GM12873 (cell line): ENCODE data around the gene LRRC14B.

Experiments used
- CTCF ChIP-seq: IDR thresholded peaks from 2 replicates; pipeline ENCODE4 v1.5.1; 2012; ENCODE audit warnings: low read depth, mild to moderate bottlenecking, moderate library complexity, low read length, control low read depth; ENCODE audit not compliant: insufficient read depth; ENCODE audit errors: missing control alignments

LRRC14B gene

GRCh38 chr5:160921-161802 is 30.1 kb upstream of the LRRC14B start:
- TF ChIP-seq CTCF = no peak

DNA sequence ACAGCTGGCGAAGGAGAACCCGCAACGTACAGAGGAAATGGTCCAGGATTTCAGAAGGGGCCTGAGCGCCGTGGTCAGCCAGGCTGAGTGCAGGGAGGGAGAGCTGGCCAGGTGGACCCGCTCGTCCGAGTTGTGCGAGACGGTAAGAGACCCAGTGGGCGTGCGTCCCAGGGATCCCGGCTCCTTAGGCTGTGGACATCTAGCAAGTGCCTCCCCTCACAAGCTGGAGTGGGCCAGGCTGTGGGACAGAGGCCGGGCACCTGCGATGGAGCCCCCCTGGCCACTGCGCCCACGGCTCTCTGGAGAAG is 29.5 kb upstream of the LRRC14B start:
- no peak for TF ChIP-seq CTCF

DNA sequence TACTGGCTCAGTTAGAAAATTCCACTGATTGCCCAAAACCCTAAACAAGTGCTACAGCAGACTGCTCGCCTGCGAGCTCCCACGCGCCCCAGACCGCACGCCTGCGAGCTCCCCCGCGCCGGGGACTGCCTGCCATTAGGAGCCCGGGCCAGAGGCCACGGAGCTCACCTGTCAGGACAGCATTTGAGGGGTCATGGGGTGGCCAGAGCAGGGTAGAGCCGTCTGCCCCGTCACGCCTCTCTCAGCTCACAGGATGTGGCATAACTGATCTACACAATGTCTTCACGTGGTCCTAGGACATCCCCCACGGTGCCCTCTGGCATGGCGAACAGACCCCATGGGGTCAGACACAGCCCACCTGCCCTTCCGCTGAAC is 29.1 kb upstream of the LRRC14B start:
- no peak for TF ChIP-seq CTCF

DNA sequence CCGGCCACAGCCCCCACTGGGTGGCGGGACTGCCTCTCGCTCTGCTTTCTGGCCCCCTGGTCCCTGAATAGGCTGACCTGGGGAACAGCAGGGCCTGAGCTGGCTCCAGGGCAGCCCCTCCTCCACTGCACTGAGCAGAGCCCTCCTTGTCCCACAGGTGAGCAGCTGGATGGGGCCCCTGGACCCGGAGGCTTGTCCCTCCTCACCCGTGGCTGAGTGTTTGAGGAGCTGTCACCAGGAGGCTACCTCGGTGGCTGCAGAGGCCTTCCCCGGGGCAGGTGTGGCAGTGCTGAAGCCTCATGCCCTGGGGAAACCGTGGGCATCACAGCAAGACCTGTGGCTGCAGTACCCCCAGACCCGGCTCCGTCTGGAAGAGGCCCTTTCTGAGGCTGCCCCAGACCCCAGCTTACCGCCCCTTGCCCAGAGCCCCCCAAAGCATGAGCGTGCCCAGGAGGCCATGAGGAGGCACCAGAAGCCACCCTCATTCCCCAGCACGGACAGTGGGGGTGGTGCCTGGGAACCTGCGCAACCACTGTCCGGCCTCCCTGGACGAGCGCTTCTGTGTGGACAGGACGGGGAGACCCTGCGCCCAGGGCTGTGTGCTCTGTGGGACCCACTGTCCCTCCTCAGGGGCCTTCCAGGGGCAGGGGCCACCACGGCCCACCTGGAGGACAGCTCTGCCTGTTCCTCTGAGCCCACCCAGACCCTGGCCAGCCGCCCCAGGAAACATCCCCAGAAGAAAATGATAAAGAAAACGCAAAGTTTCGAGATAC is 28.5 kb upstream of the LRRC14B start:
- no peak for TF ChIP-seq CTCF

GRCh38 chr5:163338-163620 is 28.0 kb upstream of the LRRC14B start:
- TF ChIP-seq CTCF = no peak

DNA sequence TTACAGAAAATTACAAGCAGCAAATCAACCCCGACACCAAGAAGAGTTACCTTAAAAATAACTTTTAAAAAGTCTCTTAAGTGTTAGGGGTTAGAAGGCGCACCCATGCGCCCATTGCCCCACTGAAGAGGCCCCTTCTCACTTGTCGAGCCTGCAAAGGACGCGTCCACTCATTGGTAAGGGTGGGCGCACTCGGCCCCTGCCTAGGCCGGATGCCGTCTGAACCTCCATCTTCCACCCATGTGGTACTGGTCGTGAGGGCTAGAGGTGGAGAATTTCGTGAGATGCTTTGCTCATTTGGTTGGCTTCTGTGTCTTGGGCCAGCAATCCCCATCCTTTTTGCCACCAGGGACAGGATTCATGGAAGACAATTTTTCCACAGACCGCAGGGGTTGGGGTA is 27.5 kb upstream of the LRRC14B start:
- TF ChIP-seq CTCF = no peak

DNA sequence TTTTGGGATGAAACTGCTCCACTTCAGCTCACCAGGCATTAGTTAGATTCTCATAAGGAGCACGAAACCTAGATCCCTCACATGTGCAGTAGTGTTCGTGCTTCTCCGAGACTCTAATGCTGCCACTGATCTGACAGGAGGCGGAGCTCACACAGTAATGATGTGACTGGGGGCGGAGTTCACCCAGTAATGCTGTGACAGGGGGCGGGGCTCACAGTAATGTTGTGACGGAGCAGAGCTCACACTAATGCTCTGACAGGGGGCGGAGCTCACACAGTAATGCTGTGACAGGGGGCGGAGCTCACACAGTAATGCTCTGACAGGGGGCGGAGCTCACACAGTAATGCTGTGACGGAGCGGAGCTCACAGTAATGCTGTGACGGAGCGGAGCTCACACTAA is 27.1 kb upstream of the LRRC14B start:
- no peak for TF ChIP-seq CTCF
